Upper lobe of left lung (tissue), 6 donors: ENCODE results near the gene LY6G5C. TPM values are rescaled to one million over a fixed set of nuclear protein-coding genes. Genes with fewer than 3 reads are reported as not detected.
"Not testable (repeated sequence)": the region's sequence is repeated elsewhere in the genome, so short reads cannot be mapped to it uniquely, and the experiment has no call there.

Source experiments
- ATAC-seq, 2 donors: fragments of 200-7000 bp; cut with Tn5 transposase; one replicate each; pipeline ENCODE4 v1.9.1; 2022; ENCODE audit warnings: mild to moderate bottlenecking in 2 of 2, moderate library complexity in 2 of 2; ENCODE audit not compliant: low FRiP score in 2 of 2
- DNase-seq, 2 donors: peaks; one replicate each; pipeline ENCODE4 v3.0.0-alpha.2; 2019 to 2020
- H3K27ac ChIP-seq, 4 donors: fragments of 200-600 bp; sonication (generic); one replicate each; pipeline ENCODE4 v1.5.1; 2016 to 2019
- H3K27me3 ChIP-seq, 4 donors: fragments of 200-600 bp; sonication (generic); one replicate each; pipeline ENCODE4 v1.5.1; 2017 to 2019
- H3K36me3 ChIP-seq, 4 donors: fragments of 200-600 bp; sonication (generic); one replicate each; pipeline ENCODE4 v1.5.1; 2016 to 2019
- H3K4me1 ChIP-seq, 4 donors: fragments of 200-600 bp; sonication (generic); one replicate each; pipeline ENCODE4 v1.5.1; 2018 to 2019
- H3K4me3 ChIP-seq, 4 donors: fragments of 200-600 bp; sonication (generic); one replicate each; pipeline ENCODE4 v1.5.1; 2017 to 2019; ENCODE audit warnings: mild to moderate bottlenecking in 2 of 4, moderate library complexity in 1 of 4
- H3K9me3 ChIP-seq, 4 donors: fragments of 200-600 bp; sonication (generic); one replicate each; pipeline ENCODE4 v1.5.1; 2018 to 2019
- CTCF ChIP-seq, 6 experiments: fragments of 450-650 bp in 4 of 6; fragments of 200-600 bp in 2 of 6; sonication (generic) in 2 of 6; IDR thresholded peaks; one replicate each; pipeline ENCODE4 v1.5.1; 2016 to 2019; ENCODE audit warnings: antibody characterized with exemption in 6 of 6
- EP300 ChIP-seq, 4 donors: sonication (generic); formaldehyde crosslinking; IDR thresholded peaks; one replicate each; pipeline ENCODE4 v1.5.1; 2017; ENCODE audit warnings: antibody characterized with exemption in 4 of 4, control low read depth in 2 of 4
- POLR2A ChIP-seq, 4 donors: fragments of 450-650 bp; IDR thresholded peaks; one replicate each; pipeline ENCODE4 v1.5.1; 2016 to 2017; ENCODE audit warnings: antibody characterized with exemption in 4 of 4, mild to moderate bottlenecking in 2 of 4
- POLR2AphosphoS5 ChIP-seq, 2 donors: sonication (generic); formaldehyde crosslinking; IDR thresholded peaks; one replicate each; pipeline ENCODE4 v1.5.1; 2017; ENCODE audit warnings: antibody characterized with exemption in 2 of 2
- WGBS, 2 donors: methylation state at CpG; one replicate each; pipeline ENCODE4 v1.1.5; 2017 to 2018; 5-methylcytosine and 5-hydroxymethylcytosine counted together
- total RNA-seq, 6 donors: library from RNA; depleted of rRNA in 4 of 6; stranded (reverse); fragments of >200 nt in 4 of 6; gene quantifications; one replicate each; pipeline versions ENCODE4 v1.1.0 to v1.2.1, GENCODE V29; 2016 to 2021
- donor health status: DM: no; HTN: no; CAD: no; lungs with moderate emphysema.
- donor health status: DM: no; HTN: yes; CAD: no; lungs with severe emphysema.

The LY6G5C gene
- total RNA-seq, 6 donors from 2014 or later, result 1.8 to 4.4 (median 3.1) TPM; not detected in 2

- WGBS, 2 donors, result 52 to 56% methylated on average over 5 of the region's 5 CpGs
- Histone ChIP-seq H3K27ac (no peak overlapping the region), H3K27me3 (no peaks in the 10 kb centered on the region), H3K4me1 (peaks cover 8 to 16% (median 14%) of the 10 kb centered on the region in 4 donors), H3K36me3 (no peaks in the 10 kb centered on the region), H3K4me3 (no peak overlapping the region), H3K9me3 (no peaks in the 10 kb centered on the region)
- no peak for ATAC-seq
- TF ChIP-seq CTCF (IDR thresholded peaks at IDR 0.05) (no peak), EP300 (IDR thresholded peaks at IDR 0.05) (no peak)
- no peak for DNase-seq
Measured at GRCh38 chr6:31713991-31714684, 33.3 kb upstream of the LY6G5C start.

GRCh38 chr6:31713465-31713864 lies 32.6 kb upstream of the LY6G5C start:
- DNase-seq, result no peak
- Histone ChIP-seq H3K36me3 (no peaks in the 10 kb centered on the region), H3K9me3 (no peaks in the 10 kb centered on the region), H3K4me3 (no peak overlapping the region), H3K27me3 (no peaks in the 10 kb centered on the region), H3K27ac (no peak overlapping the region), H3K4me1 (peaks cover 8 to 12% (median 11%) of the 10 kb centered on the region in 4 donors)
- no peak for ATAC-seq
- WGBS, 2 donors, result 77 to 84% methylated on average over 4 of the region's 4 CpGs
- no peak for TF ChIP-seq POLR2AphosphoS5 (IDR thresholded peaks at IDR 0.05)
- TF ChIP-seq CTCF (IDR thresholded peaks at IDR 0.05), result no peak
- TF ChIP-seq POLR2A (IDR thresholded peaks at IDR 0.05), result no peak
- TF ChIP-seq EP300 (IDR thresholded peaks at IDR 0.05), result no peak

- Histone ChIP-seq H3K4me3 (no peak overlapping the region), H3K4me1 (peaks cover 4 to 12% (median 10%) of the 10 kb centered on the region in 4 donors), H3K27me3 (no peaks in the 10 kb centered on the region), H3K36me3 (no peaks in the 10 kb centered on the region), H3K9me3 (no peaks in the 10 kb centered on the region), H3K27ac (no peak overlapping the region)
- peak in 1 of 2 donors; percentile 36 for DNase-seq
- ATAC-seq, result peak in 1 of 2 donors; percentile 43
- WGBS, 2 donors, result 85 to 89% methylated on average over 8 of the region's 8 CpGs
- peak in 1 of 6 experiments; percentile 25 for TF ChIP-seq CTCF (IDR thresholded peaks at IDR 0.05)
- no peak for TF ChIP-seq POLR2AphosphoS5 (IDR thresholded peaks at IDR 0.05)
Measured at GRCh38 chr6:31712296-31712695, 31.4 kb upstream of the LY6G5C start.

GRCh38 chr6:31711233-31711632 lies 30.4 kb upstream of the LY6G5C start:
- H3K4me1 ChIP-seq, result peaks cover 4 to 12% (median 10%) of the 10 kb centered on the region in 4 donors
- TF ChIP-seq EP300 (IDR thresholded peaks at IDR 0.05) (peak in 1 of 4 donors; percentile 26), POLR2AphosphoS5 (IDR thresholded peaks at IDR 0.05) (peak in 1 of 2 donors; percentile 68), POLR2A (IDR thresholded peaks at IDR 0.05) (no peak)
- 41 to 51% methylated on average over 7 to 8 of the region's 8 CpGs for WGBS, 2 donors
- no peaks in the 10 kb centered on the region for H3K36me3 ChIP-seq
- H3K4me3 ChIP-seq, result no peak overlapping the region
- DNase-seq, result peak in 1 of 2 donors; percentile 64
- H3K27me3 ChIP-seq, result no peaks in the 10 kb centered on the region
- no peaks in the 10 kb centered on the region for H3K9me3 ChIP-seq
- peak overlapping the region in 2 of 4 donors; percentile 0 to 41 for H3K27ac ChIP-seq
- ATAC-seq, result peak; percentile 16 to 17

- 61 to 75% methylated on average over 5 of the region's 5 CpGs for WGBS, 2 donors
- Histone ChIP-seq H3K36me3 (no peaks in the 10 kb centered on the region), H3K4me1 (peaks cover 4 to 12% (median 10%) of the 10 kb centered on the region in 4 donors), H3K27ac (peak overlapping the region in 2 of 4 donors; percentile 15 to 41), H3K4me3 (no peak overlapping the region), H3K27me3 (no peaks in the 10 kb centered on the region), H3K9me3 (no peaks in the 10 kb centered on the region)
- ATAC-seq, result no peak
- DNase-seq, result no peak
- TF ChIP-seq EP300 (IDR thresholded peaks at IDR 0.05) (no peak), POLR2A (IDR thresholded peaks at IDR 0.05) (no peak), CTCF (IDR thresholded peaks at IDR 0.05) (no peak), POLR2AphosphoS5 (IDR thresholded peaks at IDR 0.05) (no peak)
Measured at GRCh38 chr6:31710523-31711219, 29.8 kb upstream of the LY6G5C start.

- H3K9me3 ChIP-seq, H3K27me3 ChIP-seq, H3K27ac ChIP-seq, ATAC-seq, H3K4me3 ChIP-seq, H3K36me3 ChIP-seq: not testable (repeated sequence)
- DNase-seq, result peak in 1 of 2 donors; percentile 66
- H3K4me1 ChIP-seq, result peaks cover 4 to 13% (median 10%) of the 10 kb centered on the region in 4 donors
- 66 to 78% methylated on average over 11 of the region's 11 CpGs for WGBS, 2 donors
Measured at GRCh38 chr6:31709157-31709556, 28.3 kb upstream of the LY6G5C start.
